Muscle of back (tissue), 11 donors: ENCODE data around the gene LORICRIN. TPM values are rescaled to one million over a fixed set of nuclear protein-coding genes. Genes with fewer than 3 reads are reported as not detected.

Experiments
- DNase-seq, 3 donors: peaks; one replicate each; pipeline versions ENCODE4 v3.0.0 to v3.0.0-alpha.2; 2013
- polyA plus RNA-seq, 10 donors: library from polyadenylated mRNA; unstranded; fragments of 120-200 nt; gene quantifications; one replicate each; pipeline ENCODE4 v1.2.1, GENCODE V29; 2013; ENCODE audit not compliant: insufficient read length in 10 of 10

The LORICRIN gene
- polyA plus RNA-seq, 10 donors = not detected

DNA sequence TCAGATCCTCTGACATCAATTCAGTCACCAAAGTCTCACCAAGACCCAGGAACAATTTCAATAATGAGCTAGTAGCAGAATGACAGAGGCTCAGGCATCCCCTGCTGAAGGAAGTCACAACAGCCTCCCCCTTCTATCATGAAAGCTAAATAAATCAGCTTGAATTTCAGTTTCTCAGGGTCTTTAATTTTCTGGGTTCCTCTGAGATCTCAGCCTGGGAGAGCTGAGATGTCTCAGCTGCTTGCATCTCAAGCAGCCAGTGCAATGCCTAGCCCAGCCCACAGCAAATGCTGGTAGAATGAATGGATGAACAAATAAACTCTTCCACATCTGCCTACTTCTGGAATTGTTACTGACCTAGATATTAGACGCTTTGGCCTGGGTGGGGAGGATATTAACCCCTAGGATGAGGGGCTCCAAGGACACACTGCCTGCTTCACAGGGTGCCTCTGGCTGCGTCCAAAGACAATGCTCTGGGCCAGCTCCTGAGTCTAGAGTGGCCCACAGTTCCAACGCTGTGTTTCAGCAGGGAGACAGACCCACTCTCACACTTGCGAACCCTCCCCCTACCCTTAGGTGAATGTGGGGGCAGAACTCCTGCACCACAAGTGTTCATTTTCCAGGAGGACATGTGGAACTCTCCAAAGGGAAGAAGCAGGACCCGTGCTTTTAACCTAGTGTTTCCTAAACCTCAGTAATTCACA is 11.2 kb upstream of the LORICRIN start:
- no peak for DNase-seq

GRCh38 chr1:153250166-153250565 is 9.3 kb upstream of the LORICRIN start:
- DNase-seq = peak; percentile 46 to 81 (median 70)

GRCh38 chr1:153251087-153251486 is 8.4 kb upstream of the LORICRIN start:
- no peak for DNase-seq

DNA sequence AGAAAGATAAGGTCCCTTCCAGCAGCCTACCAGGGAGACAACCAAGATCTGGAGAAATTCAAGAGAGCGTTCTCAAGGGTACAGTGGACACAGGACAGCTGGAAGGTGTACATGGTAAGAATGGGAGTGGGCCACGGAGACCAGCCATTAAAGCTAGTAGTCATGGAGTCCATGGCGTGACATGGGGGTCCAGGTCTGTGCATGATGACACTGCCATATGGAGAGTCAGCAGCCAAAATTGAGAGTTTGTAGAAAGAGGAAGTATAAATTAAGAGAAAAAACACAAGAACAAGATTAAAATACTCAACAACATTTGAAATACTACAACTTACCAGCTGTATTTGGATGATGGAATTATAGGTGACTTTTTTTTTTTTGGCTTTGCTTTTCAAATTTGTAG is 7.9 kb upstream of the LORICRIN start:
- DNase-seq = no peak

DNA sequence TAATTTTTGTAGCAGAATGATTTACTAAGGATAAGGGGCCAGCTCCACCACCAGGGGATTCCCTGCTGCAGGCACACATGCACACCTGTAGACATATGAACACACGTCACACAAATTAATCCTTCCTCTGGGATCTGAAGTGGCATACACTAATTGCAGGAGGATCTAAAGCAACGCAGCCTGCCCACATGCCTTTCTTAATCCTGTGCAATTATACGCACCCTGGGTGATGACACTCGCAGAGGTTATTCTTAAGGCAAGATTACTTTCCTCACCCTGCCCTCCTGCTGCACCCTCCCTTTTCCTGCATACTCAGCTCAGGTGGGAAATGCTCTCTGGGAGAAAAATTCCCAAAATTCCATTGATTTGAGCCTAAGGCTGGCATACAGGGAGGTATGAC is 7.5 kb upstream of the LORICRIN start:
- DNase-seq = no peak

DNA sequence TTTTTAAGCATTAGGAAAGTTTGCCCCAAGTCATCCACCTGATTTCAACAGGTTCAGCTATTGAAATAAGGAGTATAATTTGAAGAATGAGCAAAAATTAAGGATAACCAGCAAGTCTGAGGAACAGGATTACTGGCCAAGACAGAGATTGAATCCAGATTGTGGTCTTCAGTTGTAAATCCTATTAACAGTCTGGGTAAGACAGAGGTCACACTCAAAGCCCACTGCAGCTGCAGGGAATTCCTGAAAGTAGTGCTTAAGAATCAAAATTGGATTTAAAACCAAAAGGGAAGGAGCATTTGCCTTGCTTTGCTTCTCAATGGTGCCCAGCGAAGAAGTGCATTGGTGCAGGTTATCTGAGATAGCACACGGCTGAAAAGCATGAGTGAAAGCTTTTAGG is 6.4 kb upstream of the LORICRIN start:
- peak in 1 of 3 donors; percentile 31 for DNase-seq

DNA sequence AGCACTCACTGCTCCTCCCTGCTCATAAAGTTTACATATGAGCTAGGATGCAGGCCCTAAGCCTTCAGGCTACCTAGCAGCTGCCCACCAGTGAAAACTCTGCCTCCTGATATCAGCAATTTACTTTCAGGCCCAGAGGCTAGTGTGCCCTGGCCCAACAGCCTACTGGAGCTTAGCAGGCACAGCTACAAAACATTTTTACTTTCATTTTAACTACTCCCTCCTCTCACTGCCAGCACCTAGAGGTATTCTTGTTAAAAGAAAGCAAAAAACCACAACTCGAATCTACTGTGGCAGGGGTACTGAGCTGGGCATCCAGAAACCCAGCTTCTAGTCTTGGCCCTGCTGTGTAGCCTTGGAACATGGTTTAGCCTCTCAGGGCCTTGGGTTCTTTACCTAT is 5.8 kb upstream of the LORICRIN start:
- no peak for DNase-seq

- peak in 1 of 3 donors; percentile 56 for DNase-seq
Observed at GRCh38 chr1:153260585-153261280, 1.2 kb downstream of the LORICRIN start.

- peak in 2 of 3 donors; percentile 12 to 70 for DNase-seq
Observed at GRCh38 chr1:153261281-153262069, 2.0 kb downstream of the LORICRIN start.

DNA sequence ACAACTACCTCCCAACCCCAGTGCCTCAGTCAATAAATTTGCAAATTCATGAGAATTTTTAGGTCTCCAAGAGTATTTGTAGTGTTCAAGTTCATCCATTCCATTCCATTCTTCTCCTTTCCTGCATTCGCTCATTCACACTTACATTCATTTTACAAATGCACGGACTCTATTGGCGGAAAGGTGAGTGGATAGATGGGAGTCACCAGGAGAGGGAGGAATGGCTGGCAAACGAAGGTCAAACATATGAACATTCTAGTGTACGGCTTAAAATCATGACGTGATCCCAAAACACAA is 2.5 kb downstream of the LORICRIN start:
- DNase-seq = no peak

DNA sequence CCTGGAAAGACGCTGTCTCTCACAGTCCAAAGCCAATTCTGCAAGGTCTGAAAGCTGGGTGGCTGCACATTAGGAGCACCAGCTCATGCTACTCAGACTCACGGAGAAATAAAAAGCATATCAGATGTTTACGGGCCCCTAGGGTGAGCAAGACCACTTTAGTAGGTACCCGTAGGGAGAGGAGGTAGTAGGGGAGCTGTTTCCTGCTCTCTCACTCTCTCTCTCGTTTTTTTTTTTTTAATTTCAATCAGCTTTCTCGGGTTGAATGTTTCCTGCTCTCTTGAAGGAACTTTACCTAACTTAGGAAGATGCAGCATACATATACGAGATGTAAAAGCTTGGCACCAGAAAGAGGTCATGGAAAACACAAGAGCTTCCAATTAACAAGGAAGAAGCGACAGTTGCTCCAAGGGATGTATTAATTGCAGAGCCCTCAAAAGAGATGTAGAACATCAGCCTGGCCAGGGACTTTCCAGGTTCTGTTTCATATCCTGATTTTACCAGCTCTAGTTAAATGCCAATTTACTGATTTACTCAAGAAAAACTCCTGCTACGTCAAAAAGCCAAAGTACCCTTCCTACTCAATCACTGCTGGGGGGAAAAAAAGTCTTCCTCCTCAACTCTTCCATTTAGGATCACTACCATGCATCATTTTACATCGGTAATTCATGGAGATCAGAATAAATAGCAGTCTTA is 3.1 kb downstream of the LORICRIN start:
- no peak for DNase-seq

- DNase-seq = no peak
Observed at GRCh38 chr1:153265457-153265856, 6.0 kb downstream of the LORICRIN start.

GRCh38 chr1:153271711-153272110 is 12.2 kb downstream of the LORICRIN start:
- no peak for DNase-seq

GRCh38 chr1:153272186-153272585 is 12.7 kb downstream of the LORICRIN start:
- no peak for DNase-seq

GRCh38 chr1:153277852-153278251 is 18.4 kb downstream of the LORICRIN start:
- DNase-seq = no peak

DNA sequence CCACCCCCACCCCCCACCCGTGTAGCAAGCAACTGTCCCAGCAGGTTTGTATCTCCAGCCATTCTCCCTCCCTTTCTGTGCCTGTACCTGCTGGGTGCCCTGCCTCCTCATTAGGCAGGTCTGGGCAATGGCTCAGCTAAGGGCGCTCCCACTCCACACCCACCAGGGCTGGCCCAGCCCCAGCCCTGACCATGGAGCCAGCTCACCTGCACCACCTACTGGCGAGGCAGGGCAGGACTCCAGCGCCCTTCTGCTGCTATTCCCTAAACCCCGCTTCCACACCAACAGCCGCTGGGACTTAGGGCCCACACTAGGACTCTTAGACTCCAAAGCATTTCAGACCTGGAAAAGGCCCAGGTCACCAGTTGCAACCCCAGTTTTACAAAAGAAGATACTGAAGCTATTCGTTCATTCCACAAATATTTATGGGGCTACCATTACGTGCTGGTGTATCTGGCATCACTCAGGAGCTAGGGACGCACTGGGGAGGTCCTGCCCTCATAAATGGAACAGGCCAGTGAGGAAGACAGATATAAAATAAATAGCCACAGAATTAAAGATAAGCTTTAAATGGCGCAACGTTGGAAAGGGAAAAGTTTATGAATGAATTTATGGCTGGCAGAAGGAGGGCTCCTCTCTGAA is 29.3 kb downstream of the LORICRIN start:
- DNase-seq = no peak

DNA sequence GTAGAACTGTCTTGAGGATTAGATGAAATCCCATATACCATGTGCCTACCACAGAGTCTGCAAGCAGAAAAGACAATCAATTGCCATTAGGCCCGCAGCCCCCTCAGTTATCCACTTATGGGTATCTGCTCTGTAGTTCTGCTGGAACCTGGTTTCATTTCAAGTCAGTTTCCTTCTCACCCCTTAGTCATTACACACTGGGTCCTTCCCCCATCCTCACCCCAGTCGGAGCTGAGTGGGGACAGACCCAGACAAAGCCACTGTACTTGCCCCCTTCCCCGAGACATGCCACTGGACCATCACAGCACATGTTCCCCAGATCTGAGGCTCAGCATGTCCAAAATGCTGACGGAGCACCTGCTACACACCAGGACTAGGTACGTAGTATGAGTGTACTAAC is 32.0 kb downstream of the LORICRIN start:
- no peak for DNase-seq

DNA sequence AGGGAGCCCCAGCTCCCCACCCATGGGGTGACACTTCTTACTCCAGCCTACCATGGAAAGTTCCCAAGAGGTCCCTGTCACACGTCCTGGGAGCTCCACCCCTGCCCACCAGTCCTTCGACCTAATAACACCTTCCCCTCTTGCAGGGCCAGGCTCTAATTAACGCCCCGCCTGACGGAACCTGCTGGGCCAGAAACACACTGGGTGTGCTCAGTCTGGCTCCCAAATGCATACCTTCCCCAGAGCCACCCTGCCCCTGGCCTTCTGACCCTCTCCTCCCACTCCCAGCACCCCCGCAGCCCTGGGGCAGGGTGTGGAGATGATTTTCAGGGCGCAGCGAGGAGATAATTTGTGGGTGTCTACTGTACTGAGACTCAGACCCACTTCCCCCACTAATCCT is 32.7 kb downstream of the LORICRIN start:
- DNase-seq = no peak

DNA sequence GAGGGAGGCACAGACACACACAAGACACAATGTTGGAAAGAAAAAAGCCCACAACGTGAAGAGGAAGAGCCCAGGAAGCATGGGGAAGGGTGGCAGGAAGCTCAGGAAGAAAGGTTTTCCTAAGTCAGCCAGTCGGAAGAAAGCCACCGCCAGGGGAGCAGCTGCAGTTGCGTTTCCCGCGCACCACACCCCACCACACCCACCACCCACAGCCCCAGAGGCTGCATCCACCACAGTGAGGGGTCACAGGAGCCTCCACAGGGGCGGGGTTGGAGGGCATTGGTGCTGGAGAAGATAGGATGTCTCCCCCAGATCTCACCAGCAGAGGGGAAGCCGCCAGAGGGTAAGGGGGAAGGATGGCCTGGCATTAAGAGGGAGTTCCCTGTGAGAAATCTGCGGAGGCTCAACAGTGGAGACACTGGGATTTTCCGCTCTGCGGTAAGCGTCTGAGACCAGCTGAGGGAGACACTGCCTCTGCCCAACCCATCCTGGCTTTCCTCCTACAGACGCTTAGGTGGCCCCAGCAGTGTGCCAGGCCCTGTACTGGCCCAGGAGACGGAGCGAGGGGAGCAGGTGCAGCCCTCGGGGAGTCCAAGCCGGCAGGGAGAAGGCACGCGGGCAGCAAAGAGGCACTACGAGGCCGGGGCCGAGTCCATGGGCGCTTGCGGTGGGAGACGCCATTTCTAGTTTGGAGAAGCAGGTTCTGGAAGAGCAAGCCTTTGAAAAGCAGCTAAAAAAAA is 33.4 kb downstream of the LORICRIN start:
- DNase-seq = no peak

- DNase-seq = no peak
Observed at GRCh38 chr1:153293480-153293775, 33.9 kb downstream of the LORICRIN start.

GRCh38 chr1:153293851-153294250 is 34.4 kb downstream of the LORICRIN start:
- DNase-seq = no peak
